ENCODE measurements around the gene PDCD1.
"Not testable (repeated sequence)": the region's sequence is repeated elsewhere in the genome, so short reads cannot be mapped to it uniquely, and the experiment has no call there.

PDCD1 gene

DNA sequence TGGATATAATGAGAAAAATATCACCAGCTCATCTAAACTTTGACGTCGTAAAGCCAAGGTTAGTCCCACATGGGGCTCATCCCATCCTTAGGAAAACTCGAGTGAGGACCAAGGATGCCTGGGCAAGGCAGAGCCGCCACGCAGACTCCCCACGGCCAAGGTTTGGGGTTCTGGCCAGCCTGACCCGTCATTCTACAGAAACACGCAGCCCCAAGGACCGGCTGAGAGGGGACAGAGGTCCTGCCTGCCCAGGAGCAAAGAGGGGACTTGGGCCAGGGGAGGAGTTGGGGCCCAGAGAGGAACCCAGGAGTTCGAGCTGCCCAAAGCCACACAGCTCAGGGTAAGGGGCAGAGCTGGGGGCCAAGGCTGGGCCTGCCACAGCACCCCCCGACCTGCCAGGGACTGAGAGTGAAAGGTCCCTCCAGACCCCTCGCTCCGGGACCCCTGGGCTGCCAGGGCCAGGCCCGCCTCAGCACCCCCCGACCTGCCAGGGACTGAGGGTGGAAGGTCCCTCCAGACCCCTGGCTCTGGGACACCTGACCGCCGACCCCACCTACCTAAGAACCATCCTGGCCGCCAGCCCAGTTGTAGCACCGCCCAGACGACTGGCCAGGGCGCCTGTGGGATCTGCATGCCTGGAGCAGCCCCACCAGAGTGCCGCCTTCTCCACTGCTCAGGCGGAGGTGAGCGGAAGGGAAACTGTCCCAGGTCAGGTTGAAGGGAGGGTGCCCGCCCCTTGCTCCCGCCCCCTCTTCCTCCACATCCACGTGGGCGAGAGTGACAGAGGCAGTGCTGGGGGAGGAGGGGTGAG, at the start of gene PDCD1:
Gene PDCD1 (minus strand): TSS at position 689 of the 811 bp plus-strand sequence. CDS start 56 bp downstream, at position 633.
- H3K4me3 ChIP-seq (replicated peaks; ENCODE audit: low read depth, low read length): peak within 1 kb of the TSS; percentile 27
- TF ChIP-seq, protein P1, sequence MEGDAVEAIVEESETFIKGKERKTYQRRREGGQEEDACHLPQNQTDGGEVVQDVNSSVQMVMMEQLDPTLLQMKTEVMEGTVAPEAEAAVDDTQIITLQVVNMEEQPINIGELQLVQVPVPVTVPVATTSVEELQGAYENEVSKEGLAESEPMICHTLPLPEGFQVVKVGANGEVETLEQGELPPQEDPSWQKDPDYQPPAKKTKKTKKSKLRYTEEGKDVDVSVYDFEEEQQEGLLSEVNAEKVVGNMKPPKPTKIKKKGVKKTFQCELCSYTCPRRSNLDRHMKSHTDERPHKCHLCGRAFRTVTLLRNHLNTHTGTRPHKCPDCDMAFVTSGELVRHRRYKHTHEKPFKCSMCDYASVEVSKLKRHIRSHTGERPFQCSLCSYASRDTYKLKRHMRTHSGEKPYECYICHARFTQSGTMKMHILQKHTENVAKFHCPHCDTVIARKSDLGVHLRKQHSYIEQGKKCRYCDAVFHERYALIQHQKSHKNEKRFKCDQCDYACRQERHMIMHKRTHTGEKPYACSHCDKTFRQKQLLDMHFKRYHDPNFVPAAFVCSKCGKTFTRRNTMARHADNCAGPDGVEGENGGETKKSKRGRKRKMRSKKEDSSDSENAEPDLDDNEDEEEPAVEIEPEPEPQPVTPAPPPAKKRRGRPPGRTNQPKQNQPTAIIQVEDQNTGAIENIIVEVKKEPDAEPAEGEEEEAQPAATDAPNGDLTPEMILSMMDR (IDR thresholded peaks at IDR 0.05; ENCODE audit: low read length, missing control alignments): no peak
- DNase-seq (ENCODE audit: low read depth): no peak

DNA sequence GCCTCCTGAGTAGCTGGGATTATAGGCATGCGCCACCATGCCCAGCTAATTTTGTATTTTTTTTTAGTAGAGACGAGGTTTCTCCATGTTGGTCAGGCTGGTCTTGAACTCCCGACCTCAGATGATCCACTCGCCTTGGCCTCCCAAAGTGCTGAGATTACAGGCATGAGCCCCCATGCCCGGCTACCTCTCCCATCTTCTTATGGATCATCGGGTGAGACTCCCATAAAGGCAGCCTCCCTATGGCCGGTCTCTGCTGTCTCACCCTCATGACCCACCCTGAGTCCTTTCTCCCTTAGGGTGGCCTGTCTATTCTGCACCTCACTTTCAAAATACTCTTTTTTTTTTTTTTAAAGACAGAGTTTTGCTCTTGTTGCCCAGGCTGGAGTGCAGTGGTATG, 49.1 kb upstream of the PDCD1 start:
- H3K4me3 ChIP-seq (replicated peaks; ENCODE audit: low read depth, low read length); DNase-seq (ENCODE audit: low read depth): not testable (repeated sequence)

DNA sequence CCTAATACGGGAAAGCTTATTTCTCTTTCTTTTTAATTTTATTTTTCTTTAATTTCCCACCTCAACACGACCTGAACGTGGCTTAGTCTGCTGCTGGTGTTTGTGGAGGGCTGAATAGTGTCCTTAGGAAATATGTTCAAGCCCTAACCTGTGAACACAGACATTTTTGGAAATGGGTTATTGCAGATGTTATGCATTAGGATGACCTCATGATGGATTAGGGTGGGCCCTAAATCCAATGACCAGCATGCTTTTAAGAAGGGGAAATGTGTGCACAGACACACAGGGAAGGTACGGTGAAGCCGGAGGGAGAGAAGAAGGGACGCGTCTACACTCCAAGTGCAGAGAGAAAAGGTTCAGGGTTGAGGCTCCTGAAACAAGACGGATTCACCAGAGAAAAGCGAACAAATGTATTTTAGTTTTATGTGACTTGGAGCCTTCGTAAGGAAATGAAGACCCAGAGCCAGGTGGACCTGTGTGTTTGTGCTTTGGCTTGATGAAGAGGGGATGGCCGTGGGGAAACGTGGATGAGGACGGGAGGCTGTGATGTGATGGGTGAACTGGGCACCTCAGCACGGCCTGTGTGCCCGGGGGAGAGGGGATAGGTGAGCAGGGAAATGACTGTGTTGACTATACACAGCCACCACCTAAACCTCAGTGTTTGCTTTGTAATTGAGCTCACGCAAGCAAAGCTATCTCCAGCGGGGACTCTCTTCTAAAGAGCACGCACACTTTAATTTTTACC, 48.3 kb upstream of the PDCD1 start:
- no peak for DNase-seq (ENCODE audit: low read depth)
- H3K4me3 ChIP-seq (replicated peaks; ENCODE audit: low read depth, low read length): no peak overlapping the region
- TF ChIP-seq, protein P1 (IDR thresholded peaks at IDR 0.05; ENCODE audit: low read length, missing control alignments): no peak

DNA sequence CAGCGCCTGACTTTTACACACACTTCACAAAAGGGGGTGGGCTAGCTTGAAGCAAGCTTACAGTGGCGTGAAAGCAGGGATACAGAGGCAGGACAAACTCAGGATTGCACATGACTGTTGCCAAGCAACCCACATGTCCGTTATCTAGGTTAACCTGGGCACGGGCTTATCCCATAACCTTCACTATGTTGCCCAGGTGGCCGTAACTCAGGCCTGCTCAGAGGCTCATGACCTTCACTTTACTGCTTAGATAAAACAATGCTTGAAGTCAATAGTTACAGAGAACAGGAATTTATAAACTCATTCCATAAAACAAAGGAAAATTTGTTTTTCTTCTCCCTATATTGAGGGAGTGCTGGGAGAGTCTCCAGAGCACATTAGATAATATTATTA, 47.7 kb upstream of the PDCD1 start:
- H3K4me3 ChIP-seq (replicated peaks; ENCODE audit: low read depth, low read length); DNase-seq (ENCODE audit: low read depth): not testable (repeated sequence)

DNA sequence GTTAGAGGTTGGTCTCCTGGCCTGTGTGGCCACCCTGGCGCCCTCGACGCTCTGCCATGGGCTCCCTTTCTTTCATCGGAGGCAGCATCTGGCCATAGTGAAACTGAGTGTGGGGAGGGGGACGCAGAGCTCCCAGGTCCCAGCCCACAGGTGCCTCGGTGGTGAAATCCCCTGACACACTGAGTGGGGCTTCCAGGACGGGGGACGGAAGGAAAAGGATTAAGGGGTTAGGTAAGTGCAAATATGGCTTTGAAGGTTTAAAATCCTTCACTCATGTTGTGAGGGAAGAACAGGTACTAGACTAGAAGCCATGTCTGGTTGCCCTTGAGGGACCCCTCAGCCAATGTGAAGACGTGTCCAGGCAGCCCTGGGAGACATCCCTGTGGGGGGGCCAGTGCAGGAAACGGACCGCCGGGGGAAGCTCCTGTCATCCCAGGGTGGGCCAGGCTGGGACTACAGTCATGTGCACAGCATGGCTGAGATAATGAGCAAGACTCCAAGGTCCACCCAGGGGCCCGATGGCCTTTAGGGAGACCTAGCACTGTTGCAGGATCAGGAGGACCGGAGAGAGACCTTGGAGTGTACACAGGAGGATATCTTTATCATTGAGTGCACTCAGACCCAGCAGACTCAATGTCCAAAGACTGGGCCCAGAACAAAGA, 47.2 kb upstream of the PDCD1 start:
- H3K4me3 ChIP-seq (replicated peaks; ENCODE audit: low read depth, low read length): no peak overlapping the region
- no peak for DNase-seq (ENCODE audit: low read depth)
- TF ChIP-seq, protein P1 (IDR thresholded peaks at IDR 0.05; ENCODE audit: low read length, missing control alignments): no peak

DNA sequence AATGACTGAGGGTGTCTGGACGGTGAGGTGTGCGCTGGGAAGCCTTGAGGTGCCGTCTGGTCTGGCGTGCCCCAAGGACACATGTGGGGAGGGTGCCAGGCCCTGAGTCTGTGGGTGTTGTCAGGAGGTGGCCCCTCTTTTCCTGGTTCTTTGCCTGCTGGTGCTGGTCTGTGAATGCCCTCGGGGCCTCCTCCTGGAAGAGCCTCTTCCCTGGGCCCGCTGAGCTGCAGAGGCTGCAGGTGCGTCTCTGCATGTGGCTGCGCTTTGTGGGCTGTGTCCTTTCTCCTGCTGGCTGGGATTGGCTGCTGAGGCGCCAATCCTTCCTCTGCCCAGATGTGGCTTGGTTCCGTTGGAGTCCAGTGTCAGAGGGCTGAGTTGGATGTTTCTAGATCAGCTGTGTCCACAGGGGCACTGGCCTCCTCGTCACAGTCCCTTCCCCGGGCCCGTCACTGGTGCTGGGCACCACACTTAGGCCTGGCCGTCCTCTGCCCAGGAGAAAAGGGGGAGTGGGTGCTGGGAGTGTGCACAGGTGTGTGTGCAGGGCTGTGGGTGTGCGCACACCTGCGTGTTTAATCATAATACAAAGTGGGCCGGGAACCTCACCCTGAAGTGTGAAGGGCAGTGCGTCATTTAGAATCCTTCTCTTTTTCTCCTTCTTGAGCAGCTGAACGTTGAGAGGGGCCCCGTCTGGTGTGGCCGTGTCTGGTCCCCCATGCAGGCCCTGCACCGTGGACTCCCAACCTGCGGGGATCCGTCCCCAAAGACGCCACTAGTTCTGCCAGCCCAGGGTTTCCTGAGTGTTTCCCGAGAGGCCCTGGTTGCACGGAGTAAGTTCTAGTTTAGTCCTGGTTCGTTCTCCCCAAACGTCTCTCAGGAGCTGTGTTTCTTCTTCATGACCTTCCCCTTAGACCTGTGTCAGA, 46.4 kb upstream of the PDCD1 start:
- TF ChIP-seq, protein P1 (IDR thresholded peaks at IDR 0.05; ENCODE audit: low read length, missing control alignments): no peak
- no peak overlapping the region for H3K4me3 ChIP-seq (replicated peaks; ENCODE audit: low read depth, low read length)
- no peak for DNase-seq (ENCODE audit: low read depth)

DNA sequence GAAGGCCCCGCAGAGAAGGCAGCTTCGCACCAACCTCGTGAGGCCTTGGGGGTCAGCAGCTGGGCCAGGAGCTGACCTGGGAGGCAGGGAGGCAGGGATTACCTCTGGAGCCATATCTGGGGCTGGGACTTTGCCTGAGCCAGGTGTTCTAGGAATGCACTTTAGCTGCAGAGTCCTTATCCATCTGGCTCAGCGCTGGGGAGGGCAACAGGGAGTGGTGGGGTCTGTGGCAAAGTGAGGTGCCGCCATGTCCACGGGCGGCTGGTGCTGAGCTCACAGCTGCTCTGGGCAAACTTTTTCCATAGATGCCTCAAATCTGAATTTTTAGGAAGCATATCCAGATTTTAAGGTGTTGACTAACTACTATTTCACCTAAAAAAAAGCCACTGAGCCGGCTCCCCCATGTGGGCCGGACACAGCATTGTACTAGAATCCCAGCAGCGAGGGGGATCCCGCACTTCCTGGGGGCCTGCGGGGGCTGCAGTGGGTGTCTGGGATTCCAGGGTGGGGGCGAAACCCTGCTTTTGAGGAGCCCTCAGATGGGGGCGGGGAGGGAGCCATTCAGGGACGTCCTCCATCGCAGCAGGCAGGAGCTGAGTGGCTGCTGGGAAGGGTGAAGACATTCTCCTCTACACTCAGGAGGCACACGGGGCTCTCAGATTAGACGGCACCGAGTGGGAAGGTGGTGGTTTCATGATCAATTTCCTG, 45.5 kb upstream of the PDCD1 start:
- no peak for DNase-seq (ENCODE audit: low read depth)
- TF ChIP-seq, protein P1 (IDR thresholded peaks at IDR 0.05; ENCODE audit: low read length, missing control alignments): no peak
- H3K4me3 ChIP-seq (replicated peaks; ENCODE audit: low read depth, low read length): no peak overlapping the region

All from fibroblast of pulmonary artery (primary cell).